ENCODE data around the gene TOX2.

DNA sequence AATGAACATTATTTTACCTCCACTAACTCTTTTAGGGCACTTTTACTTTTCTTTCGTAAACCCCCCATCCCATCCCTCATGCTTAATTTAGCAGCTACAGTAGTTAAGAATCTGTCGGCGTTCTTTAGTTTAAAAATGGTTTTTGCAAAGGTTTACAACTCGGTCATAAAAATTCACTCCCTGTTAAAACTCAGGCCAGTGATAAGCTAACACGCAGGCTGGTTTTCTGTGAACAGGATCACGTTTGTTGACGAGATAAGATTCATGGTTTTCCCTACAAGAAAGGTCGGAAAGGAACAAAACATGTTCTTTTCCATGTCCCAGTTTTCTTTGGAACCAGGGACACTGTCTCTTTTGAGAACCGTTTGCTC, 101.1 kb downstream of the TOX2 start:
- TF ChIP-seq, protein P1, sequence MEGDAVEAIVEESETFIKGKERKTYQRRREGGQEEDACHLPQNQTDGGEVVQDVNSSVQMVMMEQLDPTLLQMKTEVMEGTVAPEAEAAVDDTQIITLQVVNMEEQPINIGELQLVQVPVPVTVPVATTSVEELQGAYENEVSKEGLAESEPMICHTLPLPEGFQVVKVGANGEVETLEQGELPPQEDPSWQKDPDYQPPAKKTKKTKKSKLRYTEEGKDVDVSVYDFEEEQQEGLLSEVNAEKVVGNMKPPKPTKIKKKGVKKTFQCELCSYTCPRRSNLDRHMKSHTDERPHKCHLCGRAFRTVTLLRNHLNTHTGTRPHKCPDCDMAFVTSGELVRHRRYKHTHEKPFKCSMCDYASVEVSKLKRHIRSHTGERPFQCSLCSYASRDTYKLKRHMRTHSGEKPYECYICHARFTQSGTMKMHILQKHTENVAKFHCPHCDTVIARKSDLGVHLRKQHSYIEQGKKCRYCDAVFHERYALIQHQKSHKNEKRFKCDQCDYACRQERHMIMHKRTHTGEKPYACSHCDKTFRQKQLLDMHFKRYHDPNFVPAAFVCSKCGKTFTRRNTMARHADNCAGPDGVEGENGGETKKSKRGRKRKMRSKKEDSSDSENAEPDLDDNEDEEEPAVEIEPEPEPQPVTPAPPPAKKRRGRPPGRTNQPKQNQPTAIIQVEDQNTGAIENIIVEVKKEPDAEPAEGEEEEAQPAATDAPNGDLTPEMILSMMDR (IDR thresholded peaks at IDR 0.05) = no peak
- TF ChIP-seq SIN3A (IDR thresholded peaks at IDR 0.05; ENCODE audit: borderline replicate concordance, insufficient read depth, low read depth, low read length) = no peak
- no peak for TF ChIP-seq POLR2AphosphoS5 (IDR thresholded peaks at IDR 0.05; ENCODE audit: low read depth, low read length)
- no peak for TF ChIP-seq TCF7L2 (IDR thresholded peaks at IDR 0.05; ENCODE audit: low read depth, low read length)
- TF ChIP-seq, protein P2, sequence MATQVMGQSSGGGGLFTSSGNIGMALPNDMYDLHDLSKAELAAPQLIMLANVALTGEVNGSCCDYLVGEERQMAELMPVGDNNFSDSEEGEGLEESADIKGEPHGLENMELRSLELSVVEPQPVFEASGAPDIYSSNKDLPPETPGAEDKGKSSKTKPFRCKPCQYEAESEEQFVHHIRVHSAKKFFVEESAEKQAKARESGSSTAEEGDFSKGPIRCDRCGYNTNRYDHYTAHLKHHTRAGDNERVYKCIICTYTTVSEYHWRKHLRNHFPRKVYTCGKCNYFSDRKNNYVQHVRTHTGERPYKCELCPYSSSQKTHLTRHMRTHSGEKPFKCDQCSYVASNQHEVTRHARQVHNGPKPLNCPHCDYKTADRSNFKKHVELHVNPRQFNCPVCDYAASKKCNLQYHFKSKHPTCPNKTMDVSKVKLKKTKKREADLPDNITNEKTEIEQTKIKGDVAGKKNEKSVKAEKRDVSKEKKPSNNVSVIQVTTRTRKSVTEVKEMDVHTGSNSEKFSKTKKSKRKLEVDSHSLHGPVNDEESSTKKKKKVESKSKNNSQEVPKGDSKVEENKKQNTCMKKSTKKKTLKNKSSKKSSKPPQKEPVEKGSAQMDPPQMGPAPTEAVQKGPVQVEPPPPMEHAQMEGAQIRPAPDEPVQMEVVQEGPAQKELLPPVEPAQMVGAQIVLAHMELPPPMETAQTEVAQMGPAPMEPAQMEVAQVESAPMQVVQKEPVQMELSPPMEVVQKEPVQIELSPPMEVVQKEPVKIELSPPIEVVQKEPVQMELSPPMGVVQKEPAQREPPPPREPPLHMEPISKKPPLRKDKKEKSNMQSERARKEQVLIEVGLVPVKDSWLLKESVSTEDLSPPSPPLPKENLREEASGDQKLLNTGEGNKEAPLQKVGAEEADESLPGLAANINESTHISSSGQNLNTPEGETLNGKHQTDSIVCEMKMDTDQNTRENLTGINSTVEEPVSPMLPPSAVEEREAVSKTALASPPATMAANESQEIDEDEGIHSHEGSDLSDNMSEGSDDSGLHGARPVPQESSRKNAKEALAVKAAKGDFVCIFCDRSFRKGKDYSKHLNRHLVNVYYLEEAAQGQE (IDR thresholded peaks at IDR 0.05; ENCODE audit: insufficient read depth in 1 of 2, low read depth in 2 of 2, low read length in 1 of 2) = no peak

Data from Panc1 (cell line).